Measurements from ENCODE around the gene ATXN3L. TPM values are rescaled to one million over a fixed set of nuclear protein-coding genes. Genes with fewer than 3 reads are reported as not detected.

ATXN3L gene
- total RNA-seq, 1 experiment from 2014 or later: not detected

GRCh38 chrX:13365161-13365560 lies 45.3 kb upstream of the ATXN3L start:
- Mint-ChIP-seq H3K9me3 (ENCODE audit: low read depth, unreplicated experiment) (peaks cover 2% of the 10 kb centered on the region), H3K27ac (ENCODE audit: unreplicated experiment) (no peak overlapping the region), H3K4me1 (ENCODE audit: low read depth, unreplicated experiment) (peaks cover 15% of the 10 kb centered on the region), H3K36me3 (ENCODE audit: insufficient read depth, unreplicated experiment) (no peaks in the 10 kb centered on the region), H3K4me3 (ENCODE audit: low read depth, unreplicated experiment) (no peak overlapping the region), H3K27me3 (ENCODE audit: unreplicated experiment) (no peaks in the 10 kb centered on the region)
- no peak for TF ChIP-seq CTCF (IDR thresholded peaks at IDR 0.05; ENCODE audit: unreplicated experiment)
- BruUV-seq (replicated peaks): no TSS peak
- no peak for DNase-seq
- CTCF ChIA-PET: no interaction called here
- intact Hi-C loops (cut with micrococcal nuclease; ENCODE audit: unreplicated experiment): no loop called here

- Mint-ChIP-seq H3K4me3 (ENCODE audit: low read depth, unreplicated experiment) (no peak overlapping the region), H3K36me3 (ENCODE audit: insufficient read depth, unreplicated experiment) (no peaks in the 10 kb centered on the region), H3K27ac (ENCODE audit: unreplicated experiment) (no peak overlapping the region), H3K4me1 (ENCODE audit: low read depth, unreplicated experiment) (peaks cover 15% of the 10 kb centered on the region), H3K27me3 (ENCODE audit: unreplicated experiment) (no peaks in the 10 kb centered on the region), H3K9me3 (ENCODE audit: low read depth, unreplicated experiment) (peaks cover 2% of the 10 kb centered on the region)
- intact Hi-C loops (cut with micrococcal nuclease; ENCODE audit: unreplicated experiment): no loop called here
- DNase-seq: no peak
- no peak for TF ChIP-seq CTCF (IDR thresholded peaks at IDR 0.05; ENCODE audit: unreplicated experiment)
- BruUV-seq (replicated peaks): no TSS peak
- CTCF ChIA-PET: no interaction called here
Observed at GRCh38 chrX:13364230-13364857, 44.5 kb upstream of the ATXN3L start.

- TF ChIP-seq CTCF (IDR thresholded peaks at IDR 0.05; ENCODE audit: unreplicated experiment): no peak
- H3K36me3 Mint-ChIP-seq (ENCODE audit: insufficient read depth, unreplicated experiment): no peaks in the 10 kb centered on the region
- H3K4me3 Mint-ChIP-seq (ENCODE audit: low read depth, unreplicated experiment): no peak overlapping the region
- DNase-seq: no peak
- intact Hi-C loops (cut with micrococcal nuclease; ENCODE audit: unreplicated experiment): no loop called here
- no peaks in the 10 kb centered on the region for H3K27me3 Mint-ChIP-seq (ENCODE audit: unreplicated experiment)
- no TSS peak for BruUV-seq (replicated peaks)
- CTCF ChIA-PET: no interaction called here
- H3K4me1 Mint-ChIP-seq (ENCODE audit: low read depth, unreplicated experiment): peaks cover 10% of the 10 kb centered on the region
- H3K9me3 Mint-ChIP-seq (ENCODE audit: low read depth, unreplicated experiment): no peaks in the 10 kb centered on the region
- no peak overlapping the region for H3K27ac Mint-ChIP-seq (ENCODE audit: unreplicated experiment)
Observed at GRCh38 chrX:13360146-13360545, 40.3 kb upstream of the ATXN3L start.

- Mint-ChIP-seq H3K9me3 (ENCODE audit: low read depth, unreplicated experiment) (no peaks in the 10 kb centered on the region), H3K27me3 (ENCODE audit: unreplicated experiment) (no peaks in the 10 kb centered on the region), H3K36me3 (ENCODE audit: insufficient read depth, unreplicated experiment) (no peaks in the 10 kb centered on the region), H3K4me1 (ENCODE audit: low read depth, unreplicated experiment) (peaks cover 18% of the 10 kb centered on the region), H3K4me3 (ENCODE audit: low read depth, unreplicated experiment) (no peak overlapping the region), H3K27ac (ENCODE audit: unreplicated experiment) (no peak overlapping the region)
- no peak for DNase-seq
- CTCF ChIA-PET: no interaction called here
- BruUV-seq (replicated peaks): no TSS peak
- no peak for TF ChIP-seq CTCF (IDR thresholded peaks at IDR 0.05; ENCODE audit: unreplicated experiment)
- intact Hi-C loops (cut with micrococcal nuclease; ENCODE audit: unreplicated experiment): no loop called here
Observed at GRCh38 chrX:13357925-13358324, 38.1 kb upstream of the ATXN3L start.

All from Calu3 (cell line).